Keratinocyte (primary cell): ENCODE results near the gene NBEA. TPM values are rescaled to one million over a fixed set of nuclear protein-coding genes. Genes with fewer than 3 reads are reported as not detected.

Experiments used
- DNase-seq: peaks from one replicate; pipeline ENCODE4 v3.0.0-alpha.2; 2011; ENCODE audit warnings: low read depth, missing footprints, low spot score
- FAIRE-seq: peaks from 2 replicates; lab custom pipeline; 2011; peaks lifted over from hg19 to GRCh38; lab: Jason Lieb, UNC
- H2AFZ ChIP-seq: 2 replicates; pipeline ENCODE4 v1.6.0; 2012; ENCODE audit warnings: low read length, control low read depth, inconsistent platforms; ENCODE audit not compliant: control insufficient read depth
- H3K27ac ChIP-seq: 2 replicates; pipeline ENCODE4 v1.5.1; 2011; ENCODE audit warnings: low read length; ENCODE audit not compliant: control insufficient read depth, insufficient read depth
- H3K27me3 ChIP-seq: 3 replicates; pipeline ENCODE4 v1.6.0; 2011; ENCODE audit warnings: low read length; ENCODE audit not compliant: control insufficient read depth, insufficient read depth; ENCODE audit errors: extremely low read depth
- H3K36me3 ChIP-seq, 2 experiments: 2 replicates in 1 of 2; 3 replicates in 1 of 2; pipeline ENCODE4 v1.5.1; 2011; ENCODE audit warnings: low read length in 2 of 2, mild to moderate bottlenecking in 1 of 2; ENCODE audit not compliant: control insufficient read depth in 2 of 2, insufficient read depth in 2 of 2; ENCODE audit errors: extremely low read depth in 1 of 2
- H3K4me1 ChIP-seq: 3 replicates; pipeline ENCODE4 v1.5.1; 2011; ENCODE audit warnings: low read length; ENCODE audit not compliant: control insufficient read depth, insufficient read depth; ENCODE audit errors: extremely low read depth
- H3K4me2 ChIP-seq: 3 replicates; pipeline ENCODE4 v1.6.0; 2011; ENCODE audit warnings: low read depth, low read length; ENCODE audit not compliant: control insufficient read depth, insufficient read depth; ENCODE audit errors: extremely low read depth
- H3K4me3 ChIP-seq, 3 experiments: fragments of 200-600 bp in 1 of 3; sonication (generic) in 1 of 3; 2 replicates in 2 of 3; 3 replicates in 1 of 3; pipeline ENCODE4 v1.5.1; 2011 to 2016; ENCODE audit warnings: low read length in 3 of 3, mild to moderate bottlenecking in 3 of 3, control low read depth in 2 of 3, inconsistent platforms in 1 of 3, low read depth in 1 of 3, mixed read lengths in 1 of 3, mixed run types in 1 of 3, moderate library complexity in 1 of 3; ENCODE audit not compliant: control insufficient read depth in 2 of 3, insufficient read depth in 2 of 3; ENCODE audit errors: extremely low read depth in 1 of 3
- H3K79me2 ChIP-seq: 2 replicates; pipeline ENCODE4 v1.6.0; 2012; ENCODE audit warnings: low read length; ENCODE audit not compliant: control insufficient read depth, insufficient read depth
- H3K9ac ChIP-seq: 3 replicates; pipeline ENCODE4 v1.6.0; 2011; ENCODE audit warnings: low read length; ENCODE audit not compliant: control insufficient read depth, insufficient read depth; ENCODE audit errors: extremely low read depth
- H3K9me1 ChIP-seq: 3 replicates; pipeline ENCODE4 v1.6.0; 2011; ENCODE audit warnings: low read length; ENCODE audit not compliant: control insufficient read depth, insufficient read depth; ENCODE audit errors: extremely low read depth
- H3K9me3 ChIP-seq: 2 replicates; pipeline ENCODE4 v1.5.1; 2012; ENCODE audit warnings: low read depth, low read length; ENCODE audit not compliant: control insufficient read depth
- H4K20me1 ChIP-seq: 3 replicates; pipeline ENCODE4 v1.6.0; 2011; ENCODE audit warnings: low read length; ENCODE audit not compliant: control insufficient read depth, insufficient read depth; ENCODE audit errors: extremely low read depth
- EZH2 ChIP-seq: IDR thresholded peaks from one replicate; pipeline ENCODE4 v1.6.1; 2012; ENCODE audit warnings: inconsistent platforms, mild to moderate bottlenecking, low read length, moderate library complexity
- dilution Hi-C: fragments of 300-500 bp; cut with MboI; formaldehyde crosslinking; loops from one replicate; pipeline ENCODE4 v1.7.0; 2020; ENCODE audit warnings: low sequenced_read_pairs; ENCODE audit not compliant: extremely low pct_ligation_motif_present
- polyA plus RNA-seq, 5 experiments: library from polyadenylated mRNA; depleted of rRNA in 3 of 5; stranded (reverse) in 3 of 5; stranded (forward) in 1 of 5; unstranded in 1 of 5; fragments of >200 nt; gene quantifications; 1 replicate in 1 of 5; 2 replicates in 3 of 5; 3 replicates in 1 of 5; pipeline versions ENCODE4 v1.2.1 to v1.2.3, GENCODE V29; 2011 to 2012; ENCODE audit warnings: missing spikeins in 2 of 5, low read depth in 1 of 5, low replicate concordance in 1 of 5
- TF ChIP-seq, protein P1 (sequence below), 3 experiments: IDR thresholded peaks in 1 of 3; conservative IDR thresholded peaks in 1 of 3; optimal IDR thresholded peaks in 1 of 3; 2 replicates in 2 of 3; 3 replicates in 1 of 3; pipeline versions ENCODE3 to v1.5.1; 2011; ENCODE audit warnings: low read length in 3 of 3, mild to moderate bottlenecking in 3 of 3, moderate library complexity in 2 of 3, control low read depth in 1 of 3, inconsistent platforms in 1 of 3; ENCODE audit not compliant: insufficient read depth in 2 of 3; ENCODE audit errors: extremely low read depth in 1 of 3

NBEA gene
- polyA plus RNA-seq, 1 donor (not counting 4 experiments of a cell fraction or from before 2014, with no cell fraction given) = 0.05 TPM

DNA sequence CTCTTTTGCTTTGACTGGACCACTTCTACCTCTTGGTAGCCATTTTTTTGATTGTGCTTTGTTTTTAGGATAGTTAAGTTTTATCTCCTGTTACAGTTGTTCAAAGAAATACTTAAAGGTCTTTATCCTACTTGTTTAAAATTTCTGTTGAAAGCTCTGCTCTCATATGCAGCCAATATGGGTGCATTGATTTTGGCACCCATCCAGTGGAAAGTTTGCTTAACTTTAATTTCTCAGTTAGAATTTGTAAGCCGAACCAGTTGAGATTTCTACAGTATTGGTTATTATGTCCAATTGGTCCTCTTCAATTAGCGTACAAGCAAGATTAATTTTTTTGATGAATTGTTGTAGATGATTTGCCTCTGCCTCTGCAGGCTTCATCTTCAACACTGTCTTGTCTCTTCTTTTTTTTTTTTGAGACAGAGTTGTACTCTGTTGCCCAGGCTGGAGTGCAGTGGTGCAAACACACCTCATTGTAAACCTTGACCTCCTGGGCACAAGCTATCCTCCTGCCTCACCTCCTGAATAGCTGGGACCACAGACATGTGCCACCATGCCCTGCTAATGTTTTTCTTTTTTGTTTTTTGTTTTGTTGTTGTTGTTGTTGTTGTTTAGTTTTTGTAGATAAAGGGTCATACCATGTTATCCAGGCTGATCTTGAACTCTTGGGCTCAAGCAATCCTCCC, 469.1 kb downstream of the NBEA start:
- no peaks in the 10 kb centered on the region for H4K20me1 ChIP-seq
- H3K9ac ChIP-seq = no peak overlapping the region
- no peaks in the 10 kb centered on the region for H3K79me2 ChIP-seq
- H2AFZ ChIP-seq = no peak overlapping the region
- DNase-seq (no peak), FAIRE-seq (no peak)
- H3K4me1 ChIP-seq = no peaks in the 10 kb centered on the region
- TF ChIP-seq EZH2 = no peak
- no peaks in the 10 kb centered on the region for H3K9me1 ChIP-seq
- no peaks in the 10 kb centered on the region for H3K9me3 ChIP-seq
- H3K4me3 ChIP-seq = no peak overlapping the region
- no peaks in the 10 kb centered on the region for H3K27me3 ChIP-seq
- H3K36me3 ChIP-seq = no peaks in the 10 kb centered on the region
- dilution Hi-C loops = no loop called here
- no peak overlapping the region for H3K4me2 ChIP-seq
- no peak overlapping the region for H3K27ac ChIP-seq

DNA sequence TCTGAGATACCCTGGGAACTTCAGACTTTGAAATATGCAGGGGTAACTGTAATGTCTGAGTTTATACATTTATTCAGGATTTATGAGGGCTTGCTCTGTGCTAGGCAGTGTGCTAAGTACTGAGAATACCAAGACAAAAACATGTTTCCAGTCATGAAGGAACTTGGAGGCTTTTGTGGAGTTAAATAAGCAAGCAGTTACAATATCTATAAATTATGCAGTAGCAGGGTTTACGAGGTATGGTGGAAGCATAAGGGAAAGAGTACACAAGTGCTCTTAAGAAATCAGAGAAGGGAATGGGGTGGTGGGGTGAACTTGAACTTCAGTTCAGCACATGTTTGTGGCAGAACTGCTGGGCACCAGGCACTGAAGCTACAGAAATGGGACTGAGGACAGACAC, 506.4 kb downstream of the NBEA start:
- Histone ChIP-seq H2AFZ (no peak overlapping the region), H3K79me2 (no peaks in the 10 kb centered on the region), H4K20me1 (no peaks in the 10 kb centered on the region), H3K27ac (no peak overlapping the region), H3K27me3 (no peaks in the 10 kb centered on the region), H3K4me2 (no peak overlapping the region), H3K36me3 (no peaks in the 10 kb centered on the region), H3K4me1 (no peaks in the 10 kb centered on the region), H3K4me3 (no peak overlapping the region), H3K9me3 (no peaks in the 10 kb centered on the region), H3K9ac (no peak overlapping the region), H3K9me1 (no peaks in the 10 kb centered on the region)
- DNase-seq = no peak
- dilution Hi-C loops = no loop called here
- FAIRE-seq = no peak
- TF ChIP-seq, protein P1, sequence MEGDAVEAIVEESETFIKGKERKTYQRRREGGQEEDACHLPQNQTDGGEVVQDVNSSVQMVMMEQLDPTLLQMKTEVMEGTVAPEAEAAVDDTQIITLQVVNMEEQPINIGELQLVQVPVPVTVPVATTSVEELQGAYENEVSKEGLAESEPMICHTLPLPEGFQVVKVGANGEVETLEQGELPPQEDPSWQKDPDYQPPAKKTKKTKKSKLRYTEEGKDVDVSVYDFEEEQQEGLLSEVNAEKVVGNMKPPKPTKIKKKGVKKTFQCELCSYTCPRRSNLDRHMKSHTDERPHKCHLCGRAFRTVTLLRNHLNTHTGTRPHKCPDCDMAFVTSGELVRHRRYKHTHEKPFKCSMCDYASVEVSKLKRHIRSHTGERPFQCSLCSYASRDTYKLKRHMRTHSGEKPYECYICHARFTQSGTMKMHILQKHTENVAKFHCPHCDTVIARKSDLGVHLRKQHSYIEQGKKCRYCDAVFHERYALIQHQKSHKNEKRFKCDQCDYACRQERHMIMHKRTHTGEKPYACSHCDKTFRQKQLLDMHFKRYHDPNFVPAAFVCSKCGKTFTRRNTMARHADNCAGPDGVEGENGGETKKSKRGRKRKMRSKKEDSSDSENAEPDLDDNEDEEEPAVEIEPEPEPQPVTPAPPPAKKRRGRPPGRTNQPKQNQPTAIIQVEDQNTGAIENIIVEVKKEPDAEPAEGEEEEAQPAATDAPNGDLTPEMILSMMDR (optimal IDR thresholded peaks at IDR 0.05 in 1 of 3, IDR thresholded peaks at IDR 0.05 in 1 of 3, conservative IDR thresholded peaks at IDR 0.05 in 1 of 3; ENCODE audit: extremely low read depth in 1 of 3, insufficient read depth in 2 of 3, low read length in 3 of 3) = no peak

DNA sequence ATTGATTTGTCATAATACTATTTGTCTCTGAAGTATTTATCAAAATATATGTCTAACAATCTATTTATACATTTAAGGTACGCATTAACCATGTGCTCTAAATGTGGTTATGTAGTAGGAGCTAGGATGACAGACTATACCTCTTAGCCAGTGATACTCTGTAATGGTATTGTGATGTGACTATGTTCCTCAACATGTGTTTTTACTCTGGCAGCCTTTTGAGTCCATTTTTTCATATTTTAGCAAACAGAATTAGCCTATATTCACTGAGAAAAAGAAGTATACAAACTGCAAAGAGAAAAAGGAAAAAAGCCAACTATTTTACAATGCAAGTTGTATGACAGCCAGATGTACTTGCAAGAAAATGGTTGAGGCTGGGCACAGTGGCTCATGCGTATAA, 507.8 kb downstream of the NBEA start:
- Histone ChIP-seq H3K9ac (no peak overlapping the region), H4K20me1 (no peaks in the 10 kb centered on the region), H3K4me3 (no peak overlapping the region), H3K79me2 (no peaks in the 10 kb centered on the region), H3K27me3 (no peaks in the 10 kb centered on the region), H3K4me2 (no peak overlapping the region), H3K9me1 (no peaks in the 10 kb centered on the region), H3K27ac (no peak overlapping the region), H3K9me3 (no peaks in the 10 kb centered on the region), H3K36me3 (no peaks in the 10 kb centered on the region), H3K4me1 (no peaks in the 10 kb centered on the region), H2AFZ (no peak overlapping the region)
- FAIRE-seq (no peak), DNase-seq (no peak)
- dilution Hi-C loops = no loop called here
- TF ChIP-seq, protein P1 (optimal IDR thresholded peaks at IDR 0.05 in 1 of 3, IDR thresholded peaks at IDR 0.05 in 1 of 3, conservative IDR thresholded peaks at IDR 0.05 in 1 of 3; ENCODE audit: extremely low read depth in 1 of 3, insufficient read depth in 2 of 3, low read length in 3 of 3) = no peak
- no peak for TF ChIP-seq EZH2
